OCI-LY7 (cell line): ENCODE results near the gene SLC25A24.

Source experiments
- CTCF ChIP-seq: fragments of 200-600 bp; sonication (generic); conservative IDR thresholded peaks from 2 replicates; pipeline ENCODE4 v1.5.1; 2014; ENCODE audit warnings: mild to moderate bottlenecking, antibody characterized with exemption, low read length, moderate library complexity, mixed read lengths
- EZH2phosphoT487 ChIP-seq: fragments of 200-600 bp; sonication (generic); IDR thresholded peaks from 2 replicates; pipeline ENCODE4 v1.6.1; 2018; ENCODE audit warnings: low read depth, borderline replicate concordance, mild to moderate bottlenecking, mixed run types, antibody characterized with exemption, low read length, moderate library complexity, mixed read lengths

GRCh38 chr1:108140936-108141335, 59.2 kb downstream of the SLC25A24 start:
- TF ChIP-seq CTCF (no peak), EZH2phosphoT487 (no peak)
